Measurements from ENCODE around the gene KIRREL1.

- TF ChIP-seq, protein P1, sequence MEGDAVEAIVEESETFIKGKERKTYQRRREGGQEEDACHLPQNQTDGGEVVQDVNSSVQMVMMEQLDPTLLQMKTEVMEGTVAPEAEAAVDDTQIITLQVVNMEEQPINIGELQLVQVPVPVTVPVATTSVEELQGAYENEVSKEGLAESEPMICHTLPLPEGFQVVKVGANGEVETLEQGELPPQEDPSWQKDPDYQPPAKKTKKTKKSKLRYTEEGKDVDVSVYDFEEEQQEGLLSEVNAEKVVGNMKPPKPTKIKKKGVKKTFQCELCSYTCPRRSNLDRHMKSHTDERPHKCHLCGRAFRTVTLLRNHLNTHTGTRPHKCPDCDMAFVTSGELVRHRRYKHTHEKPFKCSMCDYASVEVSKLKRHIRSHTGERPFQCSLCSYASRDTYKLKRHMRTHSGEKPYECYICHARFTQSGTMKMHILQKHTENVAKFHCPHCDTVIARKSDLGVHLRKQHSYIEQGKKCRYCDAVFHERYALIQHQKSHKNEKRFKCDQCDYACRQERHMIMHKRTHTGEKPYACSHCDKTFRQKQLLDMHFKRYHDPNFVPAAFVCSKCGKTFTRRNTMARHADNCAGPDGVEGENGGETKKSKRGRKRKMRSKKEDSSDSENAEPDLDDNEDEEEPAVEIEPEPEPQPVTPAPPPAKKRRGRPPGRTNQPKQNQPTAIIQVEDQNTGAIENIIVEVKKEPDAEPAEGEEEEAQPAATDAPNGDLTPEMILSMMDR (conservative IDR thresholded peaks at IDR 0.05): no peak
- TF ChIP-seq EZH2 (IDR thresholded peaks at IDR 0.05; ENCODE audit: low read depth): no peak
These were observed 11.3 kb upstream of the KIRREL1 start for GRCh38 chr1:157982136-157982535.

Measured in PC-9 (cell line).